Esophagus (tissue), 2 donors: ENCODE results near the gene UHMK1. TPM values are rescaled to one million over a fixed set of nuclear protein-coding genes. Genes with fewer than 3 reads are reported as not detected.
"Not testable (repeated sequence)": the region's sequence is repeated elsewhere in the genome, so short reads cannot be mapped to it uniquely, and the experiment has no call there.

ENCODE experiments used
- H3K27ac ChIP-seq, 2 donors: one replicate each; pipeline ENCODE4 v1.5.1; 2013; ENCODE audit warnings: low read depth in 2 of 2, mild to moderate bottlenecking in 2 of 2, inconsistent platforms in 1 of 2, low read length in 1 of 2, moderate library complexity in 1 of 2
- H3K27me3 ChIP-seq, 2 donors: one replicate each; pipeline ENCODE4 v1.6.1; 2013; ENCODE audit warnings: low read length in 2 of 2, control low read depth in 1 of 2, mild to moderate bottlenecking in 1 of 2; ENCODE audit not compliant: insufficient read depth in 2 of 2, control insufficient read depth in 1 of 2
- H3K36me3 ChIP-seq, 2 donors: one replicate each; pipeline ENCODE4 v1.6.1; 2013; ENCODE audit warnings: low read length in 1 of 2; ENCODE audit not compliant: control insufficient read depth in 2 of 2, insufficient read depth in 2 of 2
- H3K4me1 ChIP-seq, 2 donors: one replicate each; pipeline ENCODE4 v1.6.1; 2013; ENCODE audit warnings: low read length in 1 of 2; ENCODE audit not compliant: control insufficient read depth in 2 of 2, insufficient read depth in 2 of 2
- H3K4me3 ChIP-seq, 2 donors: one replicate each; pipeline ENCODE4 v1.5.1; 2013; ENCODE audit warnings: low read length in 2 of 2, mild to moderate bottlenecking in 2 of 2, low read depth in 1 of 2, moderate library complexity in 1 of 2
- H3K9me3 ChIP-seq, 2 donors: one replicate each; pipeline ENCODE4 v1.6.1; 2013; ENCODE audit warnings: mild to moderate bottlenecking in 2 of 2, low read depth in 1 of 2, low read length in 1 of 2, moderate library complexity in 1 of 2; ENCODE audit not compliant: control insufficient read depth in 2 of 2, insufficient read depth in 1 of 2
- WGBS, 2 donors: extraction: QIAGEN DNeasy Blood & Tissue Kit; methylation state at CpG; one replicate each; pipeline ENCODE4 v1.1.7; 2013; 5-methylcytosine and 5-hydroxymethylcytosine counted together
- polyA plus RNA-seq, 2 donors: library from polyadenylated mRNA; stranded (reverse); fragments of 200-250 nt; gene quantifications; one replicate each; pipeline ENCODE4 v1.2.3, GENCODE V29; 2013
- donor health status: healthy with polysubstance abuse.
- donor health status: Bipolar disorder and iron deficiency.

UHMK1 gene
- polyA plus RNA-seq, 2 donors: 6.9 to 7.4 TPM

- Histone ChIP-seq H3K4me3 (peak overlapping the region; percentile 82 to 97), H3K36me3 (no peaks in the 10 kb centered on the region), H3K4me1 (no peaks in the 10 kb centered on the region), H3K9me3 (no peaks in the 10 kb centered on the region), H3K27ac (peak overlapping the region; percentile 98), H3K27me3 (no peaks in the 10 kb centered on the region)
- WGBS, 2 donors: 0 to 1% methylated on average over 51 to 53 of the region's 53 CpGs
Measured at GRCh38 chr1:162561037-162561615, 63.5 kb downstream of the UHMK1 start.

- Histone ChIP-seq H3K4me1 (no peaks in the 10 kb centered on the region), H3K27ac (peak within 1 kb of the TSS; percentile 98), H3K36me3 (peaks cover 0 to 2% of the 10 kb centered on the region in 2 donors), H3K4me3 (peak within 1 kb of the TSS; percentile 82 to 97), H3K9me3 (no peaks in the 10 kb centered on the region), H3K27me3 (no peaks in the 10 kb centered on the region)
- 1 to 2% methylated on average over 53 to 69 of the region's 69 CpGs for WGBS, 2 donors
Measured at GRCh38 chr1:162561616-162562469, 64.2 kb downstream of the UHMK1 start, which contains the start of gene UAP1. Gene UAP1, plus strand, starts transcription at chr1:162561722. Its CDS starts 4,347 bp downstream, at chr1:162566069.

GRCh38 chr1:162562470-162562828, 64.8 kb downstream of the UHMK1 start:
- peak overlapping the region; percentile 82 to 97 for H3K4me3 ChIP-seq
- 25 to 27% methylated on average over 5 of the region's 5 CpGs for WGBS, 2 donors
- H3K9me3 ChIP-seq: no peaks in the 10 kb centered on the region
- H3K27me3 ChIP-seq: no peaks in the 10 kb centered on the region
- H3K36me3 ChIP-seq: peaks cover 0 to 4% of the 10 kb centered on the region in 2 donors
- H3K27ac ChIP-seq: peak overlapping the region; percentile 95 to 97
- no peaks in the 10 kb centered on the region for H3K4me1 ChIP-seq

GRCh38 chr1:162564762-162565218, 67.2 kb downstream of the UHMK1 start:
- Histone ChIP-seq H3K36me3 (peaks cover 0 to 4% of the 10 kb centered on the region in 2 donors), H3K4me1 (no peaks in the 10 kb centered on the region), H3K27ac (no peak overlapping the region), H3K4me3 (no peak overlapping the region), H3K27me3 (no peaks in the 10 kb centered on the region), H3K9me3 (no peaks in the 10 kb centered on the region)
- WGBS, 2 donors: 72 to 79% methylated on average over 5 of the region's 5 CpGs

GRCh38 chr1:162565460-162565859, 67.8 kb downstream of the UHMK1 start:
- Histone ChIP-seq H3K27ac (no peak overlapping the region), H3K4me3 (no peak overlapping the region), H3K36me3 (peaks cover 0 to 4% of the 10 kb centered on the region in 2 donors), H3K4me1 (no peaks in the 10 kb centered on the region), H3K27me3 (no peaks in the 10 kb centered on the region), H3K9me3 (no peaks in the 10 kb centered on the region)

GRCh38 chr1:162566870-162567269, 69.3 kb downstream of the UHMK1 start:
- WGBS, 2 donors: 73 to 76% methylated on average over 1 of the region's 1 CpG
- H3K4me3 ChIP-seq: no peak overlapping the region
- no peaks in the 10 kb centered on the region for H3K4me1 ChIP-seq
- H3K27me3 ChIP-seq: no peaks in the 10 kb centered on the region
- H3K36me3 ChIP-seq: peaks cover 0 to 4% of the 10 kb centered on the region in 2 donors
- no peak overlapping the region for H3K27ac ChIP-seq
- no peaks in the 10 kb centered on the region for H3K9me3 ChIP-seq

- no peak overlapping the region for H3K27ac ChIP-seq
- no peaks in the 10 kb centered on the region for H3K27me3 ChIP-seq
- no peak overlapping the region for H3K4me3 ChIP-seq
- H3K4me1 ChIP-seq: no peaks in the 10 kb centered on the region
- H3K36me3 ChIP-seq: peaks cover 0 to 4% of the 10 kb centered on the region in 2 donors
- WGBS, 2 donors: 34 to 43% methylated on average over 4 of the region's 4 CpGs
- no peaks in the 10 kb centered on the region for H3K9me3 ChIP-seq
Measured at GRCh38 chr1:162568802-162569201, 71.2 kb downstream of the UHMK1 start.

- Histone ChIP-seq H3K36me3 (peaks cover 0 to 4% of the 10 kb centered on the region in 2 donors), H3K27ac (no peak overlapping the region), H3K27me3 (no peaks in the 10 kb centered on the region), H3K9me3 (no peaks in the 10 kb centered on the region), H3K4me1 (no peaks in the 10 kb centered on the region), H3K4me3 (no peak overlapping the region)
- WGBS, 2 donors: 81 to 89% methylated on average over 1 of the region's 1 CpG
Measured at GRCh38 chr1:162570718-162571117, 73.1 kb downstream of the UHMK1 start.

- H3K4me1 ChIP-seq, H3K9me3 ChIP-seq, H3K27ac ChIP-seq, H3K27me3 ChIP-seq, H3K36me3 ChIP-seq, H3K4me3 ChIP-seq: not testable (repeated sequence)
- WGBS, 2 donors: 84 to 93% methylated on average over 7 of the region's 7 CpGs
Measured at GRCh38 chr1:162571121-162571520, 73.5 kb downstream of the UHMK1 start.
